ENCODE data around the gene SLCO4A1.

SLCO4A1 gene

GRCh38 chr20:62696989-62697388, 54.7 kb downstream of the SLCO4A1 start:
- TF ChIP-seq CTCF (IDR thresholded peaks at IDR 0.05; ENCODE audit: low read depth, low read length, missing control alignments) = no peak
- no peak for DNase-seq (ENCODE audit: extremely low read depth, low read depth)
- H3K4me3 ChIP-seq (replicated peaks; ENCODE audit: low read depth, low read length) = no peak overlapping the region

GRCh38 chr20:62697468-62697912, 55.2 kb downstream of the SLCO4A1 start:
- TF ChIP-seq CTCF (IDR thresholded peaks at IDR 0.05; ENCODE audit: low read depth, low read length, missing control alignments) = no peak
- no peak for DNase-seq (ENCODE audit: extremely low read depth, low read depth)
- no peak overlapping the region for H3K4me3 ChIP-seq (replicated peaks; ENCODE audit: low read depth, low read length)

- no peak overlapping the region for H3K4me3 ChIP-seq (replicated peaks; ENCODE audit: low read depth, low read length)
- DNase-seq (ENCODE audit: extremely low read depth, low read depth) = no peak
- TF ChIP-seq CTCF (IDR thresholded peaks at IDR 0.05; ENCODE audit: low read depth, low read length, missing control alignments) = no peak
These were observed 55.9 kb downstream of the SLCO4A1 start for GRCh38 chr20:62698231-62698630.

DNA sequence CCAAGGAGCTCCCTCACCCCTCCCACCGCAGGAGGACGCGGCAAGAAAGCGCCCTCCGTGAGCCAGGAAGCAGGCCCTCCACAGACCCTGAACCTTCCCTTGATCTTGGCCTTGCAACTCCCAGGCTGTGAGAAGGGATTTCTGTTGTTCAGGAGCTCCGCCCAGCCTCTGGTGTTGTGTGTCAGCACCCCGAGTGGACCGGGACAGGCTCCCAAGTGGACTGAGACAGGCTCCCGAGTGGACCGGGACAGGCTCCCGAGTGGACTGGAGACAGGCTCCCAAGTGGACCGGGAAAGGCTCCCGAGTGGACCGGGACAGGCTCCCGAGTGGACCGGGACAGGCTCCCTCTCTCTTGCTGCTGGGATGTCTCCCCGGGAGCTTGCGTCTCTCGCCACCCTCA, 57.0 kb downstream of the SLCO4A1 start:
- TF ChIP-seq CTCF (IDR thresholded peaks at IDR 0.05; ENCODE audit: low read depth, low read length, missing control alignments) = no peak

DNA sequence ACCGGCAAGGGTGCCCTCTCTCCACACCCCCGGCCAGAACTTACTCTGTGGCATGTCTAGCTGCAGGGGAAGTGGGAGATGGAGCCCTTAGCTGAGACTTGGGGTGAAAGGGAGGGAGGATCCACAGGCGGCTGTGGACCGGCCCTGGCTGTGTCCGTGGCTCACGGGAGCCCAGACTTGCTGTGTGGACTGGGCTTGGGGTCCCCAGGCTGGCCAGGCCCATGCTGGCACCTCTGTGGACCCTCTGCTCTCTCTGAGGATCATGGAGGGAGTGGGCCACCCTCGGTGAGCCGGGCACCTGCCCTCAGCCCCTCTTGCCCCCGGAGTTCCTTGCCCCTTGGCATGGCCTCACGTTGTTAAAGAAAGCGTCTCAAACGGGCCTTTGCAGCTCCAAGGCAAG, 57.4 kb downstream of the SLCO4A1 start:
- no peak overlapping the region for H3K4me3 ChIP-seq (replicated peaks; ENCODE audit: low read depth, low read length)
- no peak for TF ChIP-seq CTCF (IDR thresholded peaks at IDR 0.05; ENCODE audit: low read depth, low read length, missing control alignments)
- DNase-seq (ENCODE audit: extremely low read depth, low read depth) = no peak

More for the DNA sequence above, 57.0 kb downstream of the SLCO4A1 start:
- DNase-seq (ENCODE audit: extremely low read depth, low read depth) = no peak
- H3K4me3 ChIP-seq (replicated peaks; ENCODE audit: low read depth, low read length) = no peak overlapping the region

- no peak for TF ChIP-seq CTCF (IDR thresholded peaks at IDR 0.05; ENCODE audit: low read depth, low read length, missing control alignments)
- H3K4me3 ChIP-seq (replicated peaks; ENCODE audit: low read depth, low read length) = no peak overlapping the region
- no peak for DNase-seq (ENCODE audit: extremely low read depth, low read depth)
These were observed 58.1 kb downstream of the SLCO4A1 start for GRCh38 chr20:62700261-62700930.

All from HFF-Myc (cell line).